Right kidney (tissue), 1 donor: ENCODE data around the gene NOL4.

Experiments used
- DNase-seq: peaks from one replicate; pipeline ENCODE4 v3.0.0-alpha.2; 2016

NOL4 gene

GRCh38 chr18:34189656-34190435, 34.9 kb downstream of the NOL4 start:
- no peak for DNase-seq
